ENCODE measurements around the gene BLACAT1.
A peak's percentile ranks its signal among the peaks of the same experiment; 100 is the strongest.

BLACAT1 gene

DNA sequence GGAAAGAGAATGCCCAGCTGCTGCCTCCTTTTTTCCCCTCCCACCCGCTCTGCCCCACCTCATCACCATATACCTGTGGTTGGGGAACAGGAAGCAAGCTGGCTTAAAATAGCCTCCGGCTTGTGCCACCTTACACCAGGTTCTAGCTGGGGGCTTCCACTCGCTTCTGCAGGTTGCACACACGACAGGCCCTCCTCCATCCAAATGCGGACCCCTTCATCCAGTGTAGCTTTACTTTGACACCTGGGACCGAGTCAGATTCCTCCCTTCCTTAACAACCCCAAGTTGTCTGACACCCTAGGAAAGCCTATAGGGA, 14.6 kb downstream of the BLACAT1 start:
- Histone ChIP-seq H3K4me2 (ENCODE audit: low read length) (peak overlapping the region; percentile 70), H3K9me3 (ENCODE audit: insufficient read depth, low read length) (no peaks in the 10 kb centered on the region), H3K36me3 (replicated peaks; ENCODE audit: low read depth, low read length) (no peaks in the 10 kb centered on the region), H3K4me3 (ENCODE audit: low read length) (peak overlapping the region; percentile 68), H3K9ac (ENCODE audit: low read length) (peak overlapping the region; percentile 55), H3K27me3 (ENCODE audit: low read depth, low read length) (peaks cover 33% of the 10 kb centered on the region), H3K79me2 (ENCODE audit: low read length) (no peaks in the 10 kb centered on the region), H2AFZ (ENCODE audit: low read depth, low read length) (peak overlapping the region; percentile 71), H4K20me1 (ENCODE audit: insufficient read depth, low read length) (no peaks in the 10 kb centered on the region), H3K4me1 (ENCODE audit: low read length) (peaks cover 18% of the 10 kb centered on the region), H3K27ac (ENCODE audit: low read length) (no peak overlapping the region)
- TF ChIP-seq, protein P1, sequence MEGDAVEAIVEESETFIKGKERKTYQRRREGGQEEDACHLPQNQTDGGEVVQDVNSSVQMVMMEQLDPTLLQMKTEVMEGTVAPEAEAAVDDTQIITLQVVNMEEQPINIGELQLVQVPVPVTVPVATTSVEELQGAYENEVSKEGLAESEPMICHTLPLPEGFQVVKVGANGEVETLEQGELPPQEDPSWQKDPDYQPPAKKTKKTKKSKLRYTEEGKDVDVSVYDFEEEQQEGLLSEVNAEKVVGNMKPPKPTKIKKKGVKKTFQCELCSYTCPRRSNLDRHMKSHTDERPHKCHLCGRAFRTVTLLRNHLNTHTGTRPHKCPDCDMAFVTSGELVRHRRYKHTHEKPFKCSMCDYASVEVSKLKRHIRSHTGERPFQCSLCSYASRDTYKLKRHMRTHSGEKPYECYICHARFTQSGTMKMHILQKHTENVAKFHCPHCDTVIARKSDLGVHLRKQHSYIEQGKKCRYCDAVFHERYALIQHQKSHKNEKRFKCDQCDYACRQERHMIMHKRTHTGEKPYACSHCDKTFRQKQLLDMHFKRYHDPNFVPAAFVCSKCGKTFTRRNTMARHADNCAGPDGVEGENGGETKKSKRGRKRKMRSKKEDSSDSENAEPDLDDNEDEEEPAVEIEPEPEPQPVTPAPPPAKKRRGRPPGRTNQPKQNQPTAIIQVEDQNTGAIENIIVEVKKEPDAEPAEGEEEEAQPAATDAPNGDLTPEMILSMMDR (IDR thresholded peaks at IDR 0.05; ENCODE audit: low read depth, low read length), result no peak
- TF ChIP-seq EZH2phosphoT487 (IDR thresholded peaks at IDR 0.05; ENCODE audit: low read depth), result no peak

DNA sequence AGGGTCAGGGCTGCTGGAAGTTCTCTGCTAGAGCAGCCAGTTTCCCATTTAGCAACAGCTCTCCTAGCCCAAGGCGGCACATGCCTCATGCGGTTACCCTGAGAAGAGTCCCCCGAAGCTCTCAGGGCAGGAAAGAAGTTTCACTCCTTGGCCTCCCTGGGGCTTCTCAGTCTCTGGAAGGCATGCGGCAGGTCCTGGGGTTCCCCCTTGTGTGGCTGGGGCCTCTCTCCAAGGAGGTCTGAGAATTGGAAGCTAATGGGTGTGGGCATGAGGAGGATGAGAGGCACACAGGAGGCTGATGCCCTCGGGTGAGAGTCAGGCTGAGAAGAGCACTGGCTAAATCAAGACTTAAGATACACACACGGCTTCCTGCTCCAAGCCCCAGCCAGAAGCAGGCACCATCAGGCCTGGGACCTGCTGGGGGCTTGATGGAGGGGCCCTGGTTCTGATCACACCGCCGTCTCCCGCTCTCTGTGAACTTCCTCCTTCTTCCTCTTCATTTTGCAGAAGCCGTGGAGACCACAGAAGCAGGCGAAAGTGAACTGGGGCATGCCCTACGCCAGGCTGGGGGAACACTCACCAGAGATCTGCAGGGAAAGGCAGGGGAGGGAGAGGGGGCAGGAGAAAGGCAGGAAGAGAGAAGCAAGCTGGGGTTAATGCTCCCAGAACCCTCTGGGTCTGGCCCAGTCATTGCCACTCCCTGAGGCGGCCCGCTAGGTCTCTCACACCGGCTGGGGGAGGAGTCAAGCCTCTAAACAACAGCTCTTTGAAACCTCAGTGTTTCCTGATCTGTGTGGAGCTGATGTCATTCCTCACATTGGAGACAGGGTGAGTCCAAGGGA, 15.1 kb downstream of the BLACAT1 start:
- peak overlapping the region; percentile 68 for H3K4me3 ChIP-seq (ENCODE audit: low read length)

DNA sequence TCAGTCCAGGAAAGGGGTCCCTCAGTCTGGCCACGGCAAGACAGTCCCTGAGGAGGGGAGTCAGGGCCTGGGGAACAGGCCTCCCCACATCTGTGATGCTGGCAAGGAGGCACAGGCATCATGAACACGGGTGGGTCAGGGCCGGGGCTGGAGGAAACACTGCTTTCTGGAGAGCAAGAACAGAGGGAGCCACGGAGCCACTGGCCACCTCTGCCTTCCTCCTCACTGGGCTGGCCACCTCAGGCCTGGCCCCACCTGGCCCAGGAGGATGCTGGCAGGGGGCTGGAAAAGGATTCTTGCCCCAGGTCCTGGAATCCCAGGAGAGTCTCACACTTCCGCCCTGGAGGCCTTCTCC, 15.7 kb downstream of the BLACAT1 start:
- Histone ChIP-seq H2AFZ (ENCODE audit: low read depth, low read length) (0 out of 2 replicates have a peak overlapping the region, but pooled peaks have one; percentile 71), H3K79me2 (ENCODE audit: low read length) (no peaks in the 10 kb centered on the region), H3K4me3 (ENCODE audit: low read length) (peak overlapping the region; percentile 68), H4K20me1 (ENCODE audit: insufficient read depth, low read length) (no peaks in the 10 kb centered on the region), H3K27ac (ENCODE audit: low read length) (no peak overlapping the region), H3K4me1 (ENCODE audit: low read length) (peaks cover 29% of the 10 kb centered on the region), H3K9ac (ENCODE audit: low read length) (no peak overlapping the region), H3K27me3 (ENCODE audit: low read depth, low read length) (peaks cover 33% of the 10 kb centered on the region), H3K9me3 (ENCODE audit: insufficient read depth, low read length) (no peaks in the 10 kb centered on the region), H3K4me2 (ENCODE audit: low read length) (peak overlapping the region; percentile 70), H3K36me3 (replicated peaks; ENCODE audit: low read depth, low read length) (no peaks in the 10 kb centered on the region)
- no peak for TF ChIP-seq EZH2phosphoT487 (IDR thresholded peaks at IDR 0.05; ENCODE audit: low read depth)
- TF ChIP-seq, protein P1 (IDR thresholded peaks at IDR 0.05; ENCODE audit: low read depth, low read length), result no peak

More for the DNA sequence above, 15.1 kb downstream of the BLACAT1 start:
- no peaks in the 10 kb centered on the region for H3K79me2 ChIP-seq (ENCODE audit: low read length)
- peaks cover 23% of the 10 kb centered on the region for H3K4me1 ChIP-seq (ENCODE audit: low read length)
- H3K27ac ChIP-seq (ENCODE audit: low read length), result peak overlapping the region; percentile 9; the same call in 1 of the 2 replicates
- peak overlapping the region; percentile 70 for H3K4me2 ChIP-seq (ENCODE audit: low read length)
- no peaks in the 10 kb centered on the region for H3K9me3 ChIP-seq (ENCODE audit: insufficient read depth, low read length)
- H3K36me3 ChIP-seq (replicated peaks; ENCODE audit: low read depth, low read length), result no peaks in the 10 kb centered on the region
- H2AFZ ChIP-seq (ENCODE audit: low read depth, low read length), result peak overlapping the region; percentile 71
- H4K20me1 ChIP-seq (ENCODE audit: insufficient read depth, low read length), result no peaks in the 10 kb centered on the region
- peaks cover 33% of the 10 kb centered on the region for H3K27me3 ChIP-seq (ENCODE audit: low read depth, low read length)
- TF ChIP-seq EZH2phosphoT487 (IDR thresholded peaks at IDR 0.05; ENCODE audit: low read depth), result no peak
- TF ChIP-seq, protein P1 (IDR thresholded peaks at IDR 0.05; ENCODE audit: low read depth, low read length), result no peak
- H3K9ac ChIP-seq (ENCODE audit: low read length), result peak overlapping the region; percentile 55

DNA sequence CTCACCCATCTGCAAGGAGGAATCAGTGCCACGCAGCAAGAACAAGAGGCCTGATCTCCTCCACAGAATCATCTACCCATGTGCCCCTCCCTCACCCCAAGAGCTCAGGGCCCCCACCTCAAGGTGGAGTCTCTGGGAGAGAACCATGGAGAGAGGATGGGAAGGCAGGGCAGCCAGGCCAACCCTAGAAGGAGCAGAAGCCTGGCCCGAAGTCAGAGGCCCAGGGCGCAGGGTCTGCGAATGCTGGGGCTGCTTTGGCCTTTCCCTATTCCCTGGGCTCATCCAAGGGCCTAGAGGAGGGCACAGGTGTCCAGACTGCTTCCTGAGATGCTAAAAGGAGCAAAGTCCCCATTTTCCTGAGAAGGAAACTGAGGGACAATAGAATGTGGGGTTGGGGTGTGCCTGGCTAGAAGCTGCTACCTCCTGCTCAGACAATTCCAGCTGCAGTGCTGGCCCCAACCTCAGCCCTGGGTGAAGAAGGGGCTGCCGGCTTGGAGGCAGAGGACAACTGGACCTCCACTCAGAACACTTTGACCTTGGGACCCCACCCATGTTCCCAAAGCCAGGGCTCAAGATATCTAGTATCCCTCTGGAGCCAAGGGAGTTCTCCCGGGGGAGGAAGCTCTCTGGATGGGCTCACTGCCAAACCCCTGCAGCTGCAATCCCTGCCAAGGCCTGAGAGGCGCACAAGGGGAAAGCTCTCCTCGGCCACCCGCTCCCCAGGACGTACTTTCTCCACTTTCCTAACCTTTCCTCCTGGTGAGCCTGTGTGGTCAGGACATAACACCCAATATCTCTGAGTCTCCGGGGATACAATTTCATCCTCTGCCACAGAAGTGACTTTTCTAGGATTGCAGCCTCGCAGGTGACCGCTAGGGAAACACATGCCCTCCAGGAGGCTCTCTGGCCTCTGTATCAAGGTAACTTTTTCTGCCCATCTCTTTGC, 17.4 kb downstream of the BLACAT1 start:
- no peaks in the 10 kb centered on the region for H3K79me2 ChIP-seq (ENCODE audit: low read length)
- no peak overlapping the region for H2AFZ ChIP-seq (ENCODE audit: low read depth, low read length)
- no peak overlapping the region for H3K4me2 ChIP-seq (ENCODE audit: low read length)
- no peak for TF ChIP-seq EZH2phosphoT487 (IDR thresholded peaks at IDR 0.05; ENCODE audit: low read depth)
- TF ChIP-seq, protein P1 (IDR thresholded peaks at IDR 0.05; ENCODE audit: low read depth, low read length), result peak; percentile 37
- H3K4me1 ChIP-seq (ENCODE audit: low read length), result peaks cover 36% of the 10 kb centered on the region
- no peak overlapping the region for H3K9ac ChIP-seq (ENCODE audit: low read length)
- H3K9me3 ChIP-seq (ENCODE audit: insufficient read depth, low read length), result no peaks in the 10 kb centered on the region
- H3K27ac ChIP-seq (ENCODE audit: low read length), result no peak overlapping the region
- no peak overlapping the region for H3K4me3 ChIP-seq (ENCODE audit: low read length)
- H4K20me1 ChIP-seq (ENCODE audit: insufficient read depth, low read length), result no peaks in the 10 kb centered on the region
- no peaks in the 10 kb centered on the region for H3K36me3 ChIP-seq (replicated peaks; ENCODE audit: low read depth, low read length)
- peaks cover 27% of the 10 kb centered on the region for H3K27me3 ChIP-seq (ENCODE audit: low read depth, low read length)

Measured in OCI-LY3 (cell line).